Panc1 (cell line): ENCODE data around the gene ATP10D. TPM values are rescaled to one million over a fixed set of nuclear protein-coding genes. Genes with fewer than 3 reads are reported as not detected.

Experiments
- ATAC-seq: fragments of 200-7000 bp; cut with Tn5 transposase; 2 replicates; pipeline ENCODE4 v1.9.1; 2020; ENCODE audit warnings: mild to moderate bottlenecking, moderate library complexity
- BruUV-seq: library from RNA; stranded (reverse); fragments of 400-500 nt; replicated peaks from 2 replicates; lab custom pipeline; 2021; lab: Mats Ljungman, UMichigan
- CTCF ChIA-PET: fragments of 300-600 bp; sonication (Branson Sonifier 250); formaldehyde crosslinking; loops from one replicate; lab custom pipeline; 2022; ENCODE audit warnings: antibody characterized with exemption; lab: Charles Lee
- POLR2A ChIA-PET: fragments of 300-600 bp; sonication (Branson Sonifier 250); formaldehyde crosslinking; loops from one replicate; lab custom pipeline; 2022; ENCODE audit warnings: antibody characterized with exemption; lab: Charles Lee
- DNase-seq: peaks from one replicate; pipeline ENCODE4 v3.0.0-alpha.2; 2010; ENCODE audit warnings: low read depth, low spot score
- H3K27ac ChIP-seq: 2 replicates; pipeline ENCODE4 v1.5.1; 2011; ENCODE audit warnings: mild to moderate bottlenecking, low read length, inconsistent platforms
- H3K27me3 ChIP-seq: fragments of 200-500 bp; sonication (Bioruptor generic); 2 replicates; pipeline ENCODE4 v1.6.0; 2014; ENCODE audit warnings: low read length, inconsistent platforms; ENCODE audit not compliant: control insufficient read depth, insufficient read depth
- H3K36me3 ChIP-seq: fragments of 200-500 bp; sonication (Bioruptor generic); 2 replicates; pipeline ENCODE4 v1.5.1; 2014; ENCODE audit warnings: inconsistent platforms, mild to moderate bottlenecking, low read length, moderate library complexity; ENCODE audit not compliant: control insufficient read depth, insufficient read depth
- H3K4me1 ChIP-seq: 2 replicates; pipeline ENCODE4 v1.5.1; 2011; ENCODE audit warnings: inconsistent platforms, mild to moderate bottlenecking, low read length, moderate library complexity; ENCODE audit not compliant: control insufficient read depth, insufficient read depth
- H3K4me3 ChIP-seq, 2 experiments: 2 replicates each; pipeline ENCODE4 v1.5.1; 2011 to 2012; ENCODE audit warnings: low read depth in 2 of 2, low read length in 2 of 2, mild to moderate bottlenecking in 2 of 2, inconsistent platforms in 1 of 2, moderate library complexity in 1 of 2
- H3K9me3 ChIP-seq: fragments of 200-500 bp; sonication (Bioruptor generic); 2 replicates; pipeline ENCODE4 v1.5.1; 2014; ENCODE audit warnings: low read depth, mild to moderate bottlenecking, inconsistent platforms, low read length, moderate library complexity; ENCODE audit not compliant: control insufficient read depth, insufficient read depth
- POLR2AphosphoS5 ChIP-seq: IDR thresholded peaks from 2 replicates; pipeline ENCODE4 v1.6.1; 2012; ENCODE audit warnings: mild to moderate bottlenecking, low read depth, low read length, moderate library complexity
- SIN3A ChIP-seq: IDR thresholded peaks from 2 replicates; pipeline ENCODE4 v1.6.1; 2012; ENCODE audit warnings: low read depth, mild to moderate bottlenecking, low read length, moderate library complexity, borderline replicate concordance; ENCODE audit not compliant: insufficient read depth
- TCF7L2 ChIP-seq: IDR thresholded peaks from 2 replicates; pipeline ENCODE4 v1.6.1; 2011; ENCODE audit warnings: mild to moderate bottlenecking, low read depth, low read length, inconsistent platforms
- in situ Hi-C: cut with HindIII; loops from 2 replicates; pipeline ENCODE4 v1.10.0; 2016; ENCODE audit warnings: low sequenced_read_pairs, low pct_unique_long_range_greater_than_20kb
- intact Hi-C: fragments of 100-400 bp; cut with micrococcal nuclease; formaldehyde crosslinking; loops from one replicate; pipeline ENCODE4 v1.10.0; 2022; ENCODE audit not compliant: unreplicated experiment
- total RNA-seq: library from RNA; stranded (reverse); gene quantifications from one replicate; pipeline ENCODE4 v1.2.1, GENCODE V29; 2021; ENCODE audit not compliant: unreplicated experiment
- TF ChIP-seq, protein P1 (sequence below), 2 experiments: IDR thresholded peaks; 2 replicates each; pipeline ENCODE4 v1.6.1; 2011 to 2012; ENCODE audit warnings: low read depth in 2 of 2, control low read depth in 1 of 2, low read length in 1 of 2, mild to moderate bottlenecking in 1 of 2, moderate library complexity in 1 of 2; ENCODE audit not compliant: insufficient read depth in 1 of 2
- TF ChIP-seq, protein P2 (sequence below): fragments of 450-650 bp; IDR thresholded peaks from 2 replicates; pipeline ENCODE4 v1.5.1; 2017; ENCODE audit warnings: mild to moderate bottlenecking

ATP10D gene
- total RNA-seq, 1 experiment from 2014 or later: 13.9 TPM

DNA sequence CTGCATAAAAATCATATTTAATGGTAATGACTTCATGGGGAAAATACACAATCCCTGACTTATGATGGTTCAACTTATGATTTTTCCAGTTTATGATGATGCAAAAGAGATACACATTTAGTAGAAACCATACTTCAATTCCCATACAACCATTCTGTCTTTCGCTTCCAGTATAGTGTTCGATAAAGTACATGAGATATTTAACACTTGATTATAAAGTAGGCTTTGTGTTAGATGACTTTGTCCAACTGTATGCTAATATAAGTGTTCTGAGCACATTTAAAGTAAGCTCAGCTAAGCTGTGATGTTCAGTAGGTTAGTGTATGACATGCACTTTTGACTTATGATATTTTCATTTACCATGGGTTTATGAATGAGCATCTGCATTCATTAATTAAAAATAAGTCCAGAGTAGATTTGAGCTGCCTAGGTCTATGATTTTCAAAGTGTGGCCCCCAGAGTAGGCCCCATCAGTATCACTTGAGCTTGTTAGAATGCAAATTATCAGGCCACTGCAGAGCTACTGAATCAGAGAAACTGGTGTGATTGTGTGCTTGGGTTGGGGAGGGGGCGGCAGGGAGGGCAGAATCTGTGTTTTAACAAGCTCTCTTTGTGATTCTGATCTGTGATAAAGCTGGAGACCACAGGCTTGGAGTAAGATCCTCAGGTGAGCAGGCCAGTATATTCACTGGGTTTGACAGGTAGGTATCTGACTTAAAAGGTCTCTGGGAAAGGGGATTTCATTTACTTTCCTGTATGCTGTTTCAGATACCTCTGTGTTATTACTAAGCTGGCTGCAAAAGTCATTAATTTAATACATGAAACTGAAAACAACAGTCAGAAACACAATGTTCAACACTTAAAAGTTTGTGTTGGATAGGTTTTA, 8.4 kb downstream of the ATP10D start:
- Histone ChIP-seq H3K27ac (no peak overlapping the region), H3K27me3 (no peaks in the 10 kb centered on the region), H3K9me3 (no peaks in the 10 kb centered on the region), H3K36me3 (no peaks in the 10 kb centered on the region; the same call in 1 of the 2 replicates), H3K4me3 (no peak overlapping the region), H3K4me1 (no peaks in the 10 kb centered on the region)
- intact Hi-C loops: no loop called here
- DNase-seq (no peak), ATAC-seq (no peak)
- TF ChIP-seq, protein P1, sequence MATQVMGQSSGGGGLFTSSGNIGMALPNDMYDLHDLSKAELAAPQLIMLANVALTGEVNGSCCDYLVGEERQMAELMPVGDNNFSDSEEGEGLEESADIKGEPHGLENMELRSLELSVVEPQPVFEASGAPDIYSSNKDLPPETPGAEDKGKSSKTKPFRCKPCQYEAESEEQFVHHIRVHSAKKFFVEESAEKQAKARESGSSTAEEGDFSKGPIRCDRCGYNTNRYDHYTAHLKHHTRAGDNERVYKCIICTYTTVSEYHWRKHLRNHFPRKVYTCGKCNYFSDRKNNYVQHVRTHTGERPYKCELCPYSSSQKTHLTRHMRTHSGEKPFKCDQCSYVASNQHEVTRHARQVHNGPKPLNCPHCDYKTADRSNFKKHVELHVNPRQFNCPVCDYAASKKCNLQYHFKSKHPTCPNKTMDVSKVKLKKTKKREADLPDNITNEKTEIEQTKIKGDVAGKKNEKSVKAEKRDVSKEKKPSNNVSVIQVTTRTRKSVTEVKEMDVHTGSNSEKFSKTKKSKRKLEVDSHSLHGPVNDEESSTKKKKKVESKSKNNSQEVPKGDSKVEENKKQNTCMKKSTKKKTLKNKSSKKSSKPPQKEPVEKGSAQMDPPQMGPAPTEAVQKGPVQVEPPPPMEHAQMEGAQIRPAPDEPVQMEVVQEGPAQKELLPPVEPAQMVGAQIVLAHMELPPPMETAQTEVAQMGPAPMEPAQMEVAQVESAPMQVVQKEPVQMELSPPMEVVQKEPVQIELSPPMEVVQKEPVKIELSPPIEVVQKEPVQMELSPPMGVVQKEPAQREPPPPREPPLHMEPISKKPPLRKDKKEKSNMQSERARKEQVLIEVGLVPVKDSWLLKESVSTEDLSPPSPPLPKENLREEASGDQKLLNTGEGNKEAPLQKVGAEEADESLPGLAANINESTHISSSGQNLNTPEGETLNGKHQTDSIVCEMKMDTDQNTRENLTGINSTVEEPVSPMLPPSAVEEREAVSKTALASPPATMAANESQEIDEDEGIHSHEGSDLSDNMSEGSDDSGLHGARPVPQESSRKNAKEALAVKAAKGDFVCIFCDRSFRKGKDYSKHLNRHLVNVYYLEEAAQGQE (IDR thresholded peaks at IDR 0.05; ENCODE audit: insufficient read depth in 1 of 2, low read depth in 2 of 2, low read length in 1 of 2): no peak
- TF ChIP-seq TCF7L2 (no peak), POLR2AphosphoS5 (no peak)
- TF ChIP-seq, protein P2, sequence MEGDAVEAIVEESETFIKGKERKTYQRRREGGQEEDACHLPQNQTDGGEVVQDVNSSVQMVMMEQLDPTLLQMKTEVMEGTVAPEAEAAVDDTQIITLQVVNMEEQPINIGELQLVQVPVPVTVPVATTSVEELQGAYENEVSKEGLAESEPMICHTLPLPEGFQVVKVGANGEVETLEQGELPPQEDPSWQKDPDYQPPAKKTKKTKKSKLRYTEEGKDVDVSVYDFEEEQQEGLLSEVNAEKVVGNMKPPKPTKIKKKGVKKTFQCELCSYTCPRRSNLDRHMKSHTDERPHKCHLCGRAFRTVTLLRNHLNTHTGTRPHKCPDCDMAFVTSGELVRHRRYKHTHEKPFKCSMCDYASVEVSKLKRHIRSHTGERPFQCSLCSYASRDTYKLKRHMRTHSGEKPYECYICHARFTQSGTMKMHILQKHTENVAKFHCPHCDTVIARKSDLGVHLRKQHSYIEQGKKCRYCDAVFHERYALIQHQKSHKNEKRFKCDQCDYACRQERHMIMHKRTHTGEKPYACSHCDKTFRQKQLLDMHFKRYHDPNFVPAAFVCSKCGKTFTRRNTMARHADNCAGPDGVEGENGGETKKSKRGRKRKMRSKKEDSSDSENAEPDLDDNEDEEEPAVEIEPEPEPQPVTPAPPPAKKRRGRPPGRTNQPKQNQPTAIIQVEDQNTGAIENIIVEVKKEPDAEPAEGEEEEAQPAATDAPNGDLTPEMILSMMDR: no peak
- ChIA-PET POLR2A (no interaction called here), CTCF (interaction anchor here (1.1 kb wide), 1 partner anchor 9 kb away, joined by 3 read pairs; the partner anchor contains the start of gene ATP10D)
- BruUV-seq: no TSS peak
- in situ Hi-C loops: no loop called here

DNA sequence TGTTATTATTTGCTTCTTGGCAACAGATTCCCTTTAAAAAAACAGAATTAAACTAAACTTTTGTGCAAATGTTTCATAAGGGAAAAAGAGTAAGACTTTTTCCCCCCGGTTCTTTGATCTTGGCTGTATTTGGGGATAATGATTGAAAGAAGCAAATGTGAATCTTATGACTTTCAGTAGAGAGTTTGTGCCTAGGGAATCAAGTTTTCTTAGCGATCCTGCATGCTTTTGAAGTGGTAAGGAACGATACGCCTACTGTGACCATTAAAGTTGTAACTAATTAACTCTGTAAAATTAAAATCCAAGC, 9.0 kb downstream of the ATP10D start:
- H3K27ac ChIP-seq: no peak overlapping the region
- POLR2A ChIA-PET: no interaction called here
- in situ Hi-C loops (no loop called here), intact Hi-C loops (no loop called here)
- H3K27me3 ChIP-seq: no peaks in the 10 kb centered on the region
- TF ChIP-seq SIN3A (no peak), POLR2AphosphoS5 (no peak), TCF7L2 (no peak)
- TF ChIP-seq, protein P2: no peak
- TF ChIP-seq, protein P1 (IDR thresholded peaks at IDR 0.05; ENCODE audit: insufficient read depth in 1 of 2, low read depth in 2 of 2, low read length in 1 of 2): no peak
- DNase-seq: no peak
- H3K9me3 ChIP-seq: no peaks in the 10 kb centered on the region
- CTCF ChIA-PET: interaction anchor here (1.1 kb wide), 1 partner anchor 9 kb away, joined by 3 read pairs; the partner anchor contains the start of gene ATP10D
- H3K4me1 ChIP-seq: no peaks in the 10 kb centered on the region
- BruUV-seq: no TSS peak
- ATAC-seq: no peak
- no peak overlapping the region for H3K4me3 ChIP-seq
- H3K36me3 ChIP-seq: no peaks in the 10 kb centered on the region; the same call in 1 of the 2 replicates
